Melanocyte of skin (primary cell): ENCODE measurements around the gene TREM1. TPM values are rescaled to one million over a fixed set of nuclear protein-coding genes. Genes with fewer than 3 reads are reported as not detected.

Experiments used
- small RNA-seq, 2 donors: library from RNA; depleted of rRNA; stranded (forward); fragments of <200 nt; gene quantifications; one replicate each; pipeline ENCODE3, GENCODE V24; 2012
- total RNA-seq, 2 donors: library from RNA; depleted of rRNA; stranded (reverse); fragments of >200 nt; gene quantifications; 2 replicates each; pipeline ENCODE4 v1.2.3, GENCODE V29; 2012

The TREM1 gene
- not detected for total RNA-seq

DNA sequence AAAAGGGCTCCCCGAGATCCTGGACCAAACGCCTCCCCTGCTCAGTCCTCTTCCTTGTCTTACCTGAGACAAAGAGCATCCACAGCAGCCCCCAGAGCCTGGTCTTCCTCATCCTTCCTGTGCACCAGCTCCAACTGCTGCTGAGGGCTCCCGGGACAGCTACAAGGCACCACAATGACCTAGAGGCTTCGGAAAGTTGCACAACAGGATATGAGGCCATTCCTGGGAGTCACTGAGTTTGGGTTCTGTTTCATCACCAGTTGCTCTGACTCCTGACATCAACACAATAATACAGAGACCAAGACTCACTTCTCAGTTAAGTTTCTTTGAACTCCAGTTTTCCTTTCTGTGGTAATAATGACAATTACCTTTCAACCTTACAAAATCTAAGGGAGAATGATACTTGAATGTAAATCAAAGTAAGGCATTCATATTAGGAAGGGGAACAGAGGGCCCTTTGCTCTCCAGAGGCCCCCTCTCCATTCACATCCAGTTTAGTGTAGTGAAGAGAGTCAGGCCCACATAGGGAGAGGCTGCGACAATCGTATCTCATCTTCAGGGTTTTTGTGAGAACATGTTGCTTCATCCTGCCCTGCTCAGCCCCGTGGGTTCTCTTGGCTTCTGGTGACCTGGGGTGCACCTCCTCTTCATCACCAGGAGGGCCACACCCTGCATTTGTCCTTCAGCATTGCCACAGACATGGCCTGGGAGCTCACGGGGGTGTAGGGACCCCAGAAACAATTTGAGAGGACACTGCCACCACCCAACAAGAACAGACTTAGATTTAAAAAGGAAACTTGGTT lies at the start of gene TREM1:
Gene TREM1, minus strand, starts transcription at position 139 of the 803 bp plus-strand sequence. Its CDS starts 27 bp downstream, at position 112.

DNA sequence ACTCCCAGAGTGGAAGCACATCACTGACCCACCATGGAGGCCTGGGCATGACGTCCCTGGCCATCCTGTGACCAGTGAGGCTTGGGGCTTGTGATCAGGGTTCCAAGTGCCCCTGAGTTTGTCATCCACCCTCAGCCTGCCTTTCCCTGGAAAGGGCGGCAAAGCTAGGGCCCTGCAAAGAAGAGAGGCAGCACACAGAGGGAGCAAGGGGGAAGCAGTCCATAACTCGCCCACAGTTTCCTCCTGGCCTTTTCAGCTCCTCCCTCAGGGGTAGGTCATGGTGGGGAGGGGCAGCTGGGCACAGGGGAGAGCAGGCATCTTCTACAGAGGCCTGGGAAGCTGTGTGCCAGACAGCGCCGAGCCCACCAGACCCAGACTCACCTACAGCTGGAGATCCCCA lies 48.8 kb upstream of the TREM1 start, which contains the start of gene NCR2:
Gene NCR2, plus strand, starts transcription at position 313 of the 400 bp plus-strand sequence. CDS start 269 bp downstream, outside the sequence.

GRCh38 chr6:41228096-41228495 lies 58.4 kb downstream of the TREM1 start, which contains the start of gene TREML4:
TSS of gene TREML4 (plus strand) at chr6:41228349. CDS start at chr6:41228428, 79 bp downstream.

Small RNAs within 50 kb of the gene (small RNA-seq; reads per million reads assigned to genes)
- gene AL391903.2 (0.17 to 0.30 reads per million in 2 donors), gene AL391903.3 (0 reads per million in 2 donors), gene RNA5SP207 (0.09 to 0.23 reads per million in 2 donors), gene RNU6-643P (0 reads per million in 2 donors)

Other genes starting within 250 kb of the TREM1 start
- gene UNC5CL, start 247.5 kb downstream of the TREM1 start, total RNA-seq: under 1 TPM; under 0.01 to 0.33 TPM
- gene TSPO2, start 244.2 kb downstream of the TREM1 start, total RNA-seq: not detected
- not detected for gene APOBEC2, start 233.5 kb downstream of the TREM1 start, total RNA-seq
- gene OARD1, start 214.3 kb downstream of the TREM1 start, total RNA-seq: 1 to 10 TPM; 8.6 to 10.0 TPM
- 10 to 100 TPM in 1 of 2 donors, 1 to 10 TPM in 1; 9.3 to 12.3 TPM for gene NFYA, start 213.7 kb downstream of the TREM1 start, total RNA-seq
- gene TREML1, start 132.3 kb downstream of the TREM1 start, total RNA-seq: not detected
- not detected for gene TREM2, start 123.6 kb downstream of the TREM1 start, total RNA-seq
- gene TREML2, start 85.5 kb downstream of the TREM1 start, total RNA-seq: not detected
- gene TREML4, start 58.3 kb downstream of the TREM1 start, total RNA-seq: not detected
- gene NCR2, start 48.9 kb upstream of the TREM1 start, total RNA-seq: not detected